Gastrocnemius medialis (tissue), 4 donors: ENCODE data around the gene ITPKB.

ENCODE experiments used
- POLR2A ChIP-seq, 2 donors: fragments of 450-650 bp; IDR thresholded peaks; one replicate each; pipeline ENCODE4 v1.6.1; 2017; ENCODE audit warnings: antibody characterized with exemption in 2 of 2, mild to moderate bottlenecking in 2 of 2, moderate library complexity in 2 of 2
- TF ChIP-seq, protein P1 (sequence below), 5 experiments: fragments of 450-650 bp in 3 of 5; fragments of 200-600 bp in 2 of 5; sonication (generic) in 2 of 5; IDR thresholded peaks in 4 of 5; conservative IDR thresholded peaks in 1 of 5; 1 replicate in 4 of 5; 2 replicates in 1 of 5; pipeline ENCODE4 v1.5.1; 2016 to 2019; ENCODE audit warnings: antibody characterized with exemption in 5 of 5, mild to moderate bottlenecking in 3 of 5, moderate library complexity in 3 of 5

DNA sequence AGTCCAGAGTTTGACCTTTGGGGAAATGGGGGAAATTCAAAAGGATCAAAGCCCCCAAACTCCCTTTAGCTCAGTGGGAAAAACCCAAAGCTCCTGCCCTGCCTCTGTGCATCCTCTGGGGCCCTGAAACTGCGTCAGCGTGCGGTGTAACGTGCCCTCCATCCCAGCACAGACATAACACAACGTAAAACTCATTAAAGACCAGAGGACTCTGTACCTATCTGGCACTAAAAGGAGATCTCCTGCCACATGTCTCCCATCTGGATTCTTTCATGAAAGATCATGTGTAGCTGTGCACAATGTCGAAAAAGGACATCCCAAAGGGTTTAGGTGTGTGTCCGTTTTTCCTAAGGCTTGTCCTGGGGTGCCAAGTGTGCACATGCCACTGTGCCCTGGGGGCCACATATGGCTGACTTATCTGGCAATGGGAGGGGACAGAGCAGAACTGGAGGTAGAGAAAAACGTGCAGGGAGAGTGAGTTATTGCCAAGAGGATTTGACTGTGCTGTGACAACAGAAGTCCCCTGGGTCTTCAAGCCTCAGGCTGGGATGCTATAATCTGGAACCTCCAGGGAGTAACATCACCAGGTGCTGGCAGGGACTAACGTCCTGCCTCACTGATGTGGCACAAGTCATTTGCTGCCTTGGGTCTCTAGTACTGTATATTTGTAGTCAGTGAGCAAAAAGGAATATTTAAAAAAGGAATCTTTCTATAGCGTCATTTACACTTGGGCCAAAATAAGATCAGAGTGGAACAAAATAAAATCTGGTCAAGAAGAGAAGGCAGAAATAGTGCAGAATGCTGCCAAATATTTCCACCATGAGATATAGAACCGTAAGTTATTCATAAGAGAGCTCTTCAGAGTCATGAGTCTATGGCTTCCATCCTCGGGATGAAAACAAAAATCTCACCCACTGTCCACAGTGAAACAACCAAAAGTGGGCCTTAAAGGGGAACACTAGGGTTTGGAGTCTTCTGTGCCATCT, 52.3 kb downstream of the ITPKB start:
- TF ChIP-seq, protein P1, sequence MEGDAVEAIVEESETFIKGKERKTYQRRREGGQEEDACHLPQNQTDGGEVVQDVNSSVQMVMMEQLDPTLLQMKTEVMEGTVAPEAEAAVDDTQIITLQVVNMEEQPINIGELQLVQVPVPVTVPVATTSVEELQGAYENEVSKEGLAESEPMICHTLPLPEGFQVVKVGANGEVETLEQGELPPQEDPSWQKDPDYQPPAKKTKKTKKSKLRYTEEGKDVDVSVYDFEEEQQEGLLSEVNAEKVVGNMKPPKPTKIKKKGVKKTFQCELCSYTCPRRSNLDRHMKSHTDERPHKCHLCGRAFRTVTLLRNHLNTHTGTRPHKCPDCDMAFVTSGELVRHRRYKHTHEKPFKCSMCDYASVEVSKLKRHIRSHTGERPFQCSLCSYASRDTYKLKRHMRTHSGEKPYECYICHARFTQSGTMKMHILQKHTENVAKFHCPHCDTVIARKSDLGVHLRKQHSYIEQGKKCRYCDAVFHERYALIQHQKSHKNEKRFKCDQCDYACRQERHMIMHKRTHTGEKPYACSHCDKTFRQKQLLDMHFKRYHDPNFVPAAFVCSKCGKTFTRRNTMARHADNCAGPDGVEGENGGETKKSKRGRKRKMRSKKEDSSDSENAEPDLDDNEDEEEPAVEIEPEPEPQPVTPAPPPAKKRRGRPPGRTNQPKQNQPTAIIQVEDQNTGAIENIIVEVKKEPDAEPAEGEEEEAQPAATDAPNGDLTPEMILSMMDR (IDR thresholded peaks at IDR 0.05 in 4 of 5, conservative IDR thresholded peaks at IDR 0.05 in 1 of 5): no peak
- TF ChIP-seq POLR2A (IDR thresholded peaks at IDR 0.05): no peak
